ENCODE measurements around the gene TK2. TPM values are rescaled to one million over a fixed set of nuclear protein-coding genes. Genes with fewer than 3 reads are reported as not detected.

The TK2 gene
- total and polyA plus RNA-seq, 2 donors (not counting 1 experiment from before 2014, with no cell fraction given) = 34.8 to 73.7 TPM

- no peaks in the 10 kb centered on the region for H3K27me3 ChIP-seq (ENCODE audit: control insufficient read depth, insufficient read depth, low read length)
- TF ChIP-seq CTCF (conservative IDR thresholded peaks at IDR 0.05 in 1 of 2, IDR thresholded peaks at IDR 0.05 in 1 of 2; ENCODE audit: low read depth in 1 of 2, low read length in 2 of 2) = no peak
- TF ChIP-seq EZH2 (IDR thresholded peaks at IDR 0.05; ENCODE audit: low read length, missing control alignments) = no peak
- H2AFZ ChIP-seq (ENCODE audit: low read length) = peak overlapping the region; percentile 90
- peaks cover 8% of the 10 kb centered on the region for H3K79me2 ChIP-seq (ENCODE audit: control insufficient read depth, insufficient read depth, low read length)
- peak overlapping the region; percentile 87 for H3K9ac ChIP-seq (ENCODE audit: insufficient read depth, low read length)
- H3K36me3 ChIP-seq (ENCODE audit: control insufficient read depth, insufficient read depth, low read length) = no peaks in the 10 kb centered on the region
- H4K20me1 ChIP-seq (ENCODE audit: control insufficient read depth, extremely low read depth, insufficient read depth, low read length) = no peaks in the 10 kb centered on the region
- no peak for DNase-seq (ENCODE audit: low read depth in 2 of 2)
- peaks cover 11% of the 10 kb centered on the region for H3K4me1 ChIP-seq (ENCODE audit: control insufficient read depth, extremely low read depth, insufficient read depth, low read length)
- peak overlapping the region; percentile 74 for H3K27ac ChIP-seq (ENCODE audit: insufficient read depth, low read length)
- H3K9me3 ChIP-seq (ENCODE audit: control insufficient read depth, insufficient read depth, low read depth, low read length) = no peaks in the 10 kb centered on the region
- H3K4me2 ChIP-seq (ENCODE audit: extremely low read depth, insufficient read depth, low read length) = peak overlapping the region; percentile 92
- peak overlapping the region; percentile 66 to 84 (median 72) for H3K4me3 ChIP-seq (replicated peaks in 1 of 4; ENCODE audit: control extremely low read depth in 1 of 4, insufficient read depth in 1 of 4, low read depth in 3 of 4, low read length in 4 of 4)
Measured at GRCh38 chr16:66548868-66549267, 1.1 kb downstream of the TK2 start.

GRCh38 chr16:66548068-66548467 is 1.9 kb downstream of the TK2 start:
- no peaks in the 10 kb centered on the region for H4K20me1 ChIP-seq (ENCODE audit: control insufficient read depth, extremely low read depth, insufficient read depth, low read length)
- no peak overlapping the region for H3K9ac ChIP-seq (ENCODE audit: insufficient read depth, low read length)
- no peaks in the 10 kb centered on the region for H3K27me3 ChIP-seq (ENCODE audit: control insufficient read depth, insufficient read depth, low read length)
- no peak overlapping the region for H2AFZ ChIP-seq (ENCODE audit: low read length)
- no peak overlapping the region for H3K27ac ChIP-seq (ENCODE audit: insufficient read depth, low read length)
- H3K79me2 ChIP-seq (ENCODE audit: control insufficient read depth, insufficient read depth, low read length) = peaks cover 3% of the 10 kb centered on the region
- TF ChIP-seq EZH2 (IDR thresholded peaks at IDR 0.05; ENCODE audit: low read length, missing control alignments) = no peak
- TF ChIP-seq CTCF (conservative IDR thresholded peaks at IDR 0.05 in 1 of 2, IDR thresholded peaks at IDR 0.05 in 1 of 2; ENCODE audit: low read depth in 1 of 2, low read length in 2 of 2) = no peak
- no peaks in the 10 kb centered on the region for H3K9me3 ChIP-seq (ENCODE audit: control insufficient read depth, insufficient read depth, low read depth, low read length)
- H3K4me1 ChIP-seq (ENCODE audit: control insufficient read depth, extremely low read depth, insufficient read depth, low read length) = peaks cover 11% of the 10 kb centered on the region
- no peaks in the 10 kb centered on the region for H3K36me3 ChIP-seq (ENCODE audit: control insufficient read depth, insufficient read depth, low read length)
- H3K4me3 ChIP-seq (replicated peaks in 1 of 4; ENCODE audit: control extremely low read depth in 1 of 4, insufficient read depth in 1 of 4, low read depth in 3 of 4, low read length in 4 of 4) = no peak overlapping the region
- H3K4me2 ChIP-seq (ENCODE audit: extremely low read depth, insufficient read depth, low read length) = no peak overlapping the region
- DNase-seq (ENCODE audit: low read depth in 2 of 2) = no peak

GRCh38 chr16:66547101-66547989 is 2.6 kb downstream of the TK2 start:
- no peak overlapping the region for H3K4me2 ChIP-seq (ENCODE audit: extremely low read depth, insufficient read depth, low read length)
- H2AFZ ChIP-seq (ENCODE audit: low read length) = no peak overlapping the region
- TF ChIP-seq CTCF (conservative IDR thresholded peaks at IDR 0.05 in 1 of 2, IDR thresholded peaks at IDR 0.05 in 1 of 2; ENCODE audit: low read depth in 1 of 2, low read length in 2 of 2) (no peak), EZH2 (IDR thresholded peaks at IDR 0.05; ENCODE audit: low read length, missing control alignments) (no peak)
- no peaks in the 10 kb centered on the region for H3K9me3 ChIP-seq (ENCODE audit: control insufficient read depth, insufficient read depth, low read depth, low read length)
- peaks cover 9% of the 10 kb centered on the region for H3K4me1 ChIP-seq (ENCODE audit: control insufficient read depth, extremely low read depth, insufficient read depth, low read length)
- DNase-seq (ENCODE audit: low read depth in 2 of 2) = no peak
- no peaks in the 10 kb centered on the region for H4K20me1 ChIP-seq (ENCODE audit: control insufficient read depth, extremely low read depth, insufficient read depth, low read length)
- no peaks in the 10 kb centered on the region for H3K79me2 ChIP-seq (ENCODE audit: control insufficient read depth, insufficient read depth, low read length)
- H3K27me3 ChIP-seq (ENCODE audit: control insufficient read depth, insufficient read depth, low read length) = no peaks in the 10 kb centered on the region
- no peak overlapping the region for H3K4me3 ChIP-seq (replicated peaks in 1 of 4; ENCODE audit: control extremely low read depth in 1 of 4, insufficient read depth in 1 of 4, low read depth in 3 of 4, low read length in 4 of 4)
- no peak overlapping the region for H3K27ac ChIP-seq (ENCODE audit: insufficient read depth, low read length)
- no peaks in the 10 kb centered on the region for H3K36me3 ChIP-seq (ENCODE audit: control insufficient read depth, insufficient read depth, low read length)
- no peak overlapping the region for H3K9ac ChIP-seq (ENCODE audit: insufficient read depth, low read length)

Measured in fibroblast of lung (primary cell).